ENCODE measurements around the gene TRIM67. TPM values are rescaled to one million over a fixed set of nuclear protein-coding genes. Genes with fewer than 3 reads are reported as not detected.

TRIM67 gene
- total RNA-seq, 1 donor from 2014 or later, result not detected

DNA sequence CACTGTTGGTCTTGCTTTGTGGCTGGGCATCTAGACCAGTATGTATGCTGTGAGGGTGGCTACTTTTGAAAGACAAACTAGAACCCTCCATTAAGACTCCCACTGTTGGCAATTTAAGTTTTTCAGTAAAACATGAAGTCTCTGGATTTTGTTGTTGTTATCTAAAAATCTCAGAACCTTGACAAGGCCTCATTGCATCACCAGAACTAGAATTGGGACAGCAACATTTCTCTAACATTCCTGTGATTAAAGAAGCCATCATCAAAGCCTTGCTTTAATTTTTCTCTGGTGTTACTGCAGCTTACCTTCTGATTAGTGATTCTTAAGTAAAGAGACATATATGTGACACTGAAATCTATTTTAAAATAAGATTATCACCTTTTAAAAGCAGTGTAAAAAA, 4.5 kb downstream of the TRIM67 start:
- Histone ChIP-seq H3K36me3 (no peaks in the 10 kb centered on the region), H3F3A (ENCODE audit: low read depth) (peaks cover 11% of the 10 kb centered on the region), H3K27me3 (peaks cover 57% of the 10 kb centered on the region), H3K9ac (no peak overlapping the region), H2AFZ (replicated peaks) (no peak overlapping the region), H3K27ac (no peak overlapping the region), H3K4me1 (peaks cover 11% of the 10 kb centered on the region), H3K79me2 (ENCODE audit: low read depth) (no peaks in the 10 kb centered on the region), H3K4me2 (no peak overlapping the region), H4K20me1 (ENCODE audit: low read depth) (peaks cover 30% of the 10 kb centered on the region), H3K4me3 (no peak overlapping the region), H3K9me3 (ENCODE audit: low read depth) (no peaks in the 10 kb centered on the region)
- TF ChIP-seq EZH2 (IDR thresholded peaks at IDR 0.05) (no peak), EZH2phosphoT487 (IDR thresholded peaks at IDR 0.05) (no peak)
- TF ChIP-seq, protein P1, sequence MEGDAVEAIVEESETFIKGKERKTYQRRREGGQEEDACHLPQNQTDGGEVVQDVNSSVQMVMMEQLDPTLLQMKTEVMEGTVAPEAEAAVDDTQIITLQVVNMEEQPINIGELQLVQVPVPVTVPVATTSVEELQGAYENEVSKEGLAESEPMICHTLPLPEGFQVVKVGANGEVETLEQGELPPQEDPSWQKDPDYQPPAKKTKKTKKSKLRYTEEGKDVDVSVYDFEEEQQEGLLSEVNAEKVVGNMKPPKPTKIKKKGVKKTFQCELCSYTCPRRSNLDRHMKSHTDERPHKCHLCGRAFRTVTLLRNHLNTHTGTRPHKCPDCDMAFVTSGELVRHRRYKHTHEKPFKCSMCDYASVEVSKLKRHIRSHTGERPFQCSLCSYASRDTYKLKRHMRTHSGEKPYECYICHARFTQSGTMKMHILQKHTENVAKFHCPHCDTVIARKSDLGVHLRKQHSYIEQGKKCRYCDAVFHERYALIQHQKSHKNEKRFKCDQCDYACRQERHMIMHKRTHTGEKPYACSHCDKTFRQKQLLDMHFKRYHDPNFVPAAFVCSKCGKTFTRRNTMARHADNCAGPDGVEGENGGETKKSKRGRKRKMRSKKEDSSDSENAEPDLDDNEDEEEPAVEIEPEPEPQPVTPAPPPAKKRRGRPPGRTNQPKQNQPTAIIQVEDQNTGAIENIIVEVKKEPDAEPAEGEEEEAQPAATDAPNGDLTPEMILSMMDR (IDR thresholded peaks at IDR 0.05), result no peak
- H3K4me3 Mint-ChIP-seq, result no peak overlapping the region
- H3K27me3 Mint-ChIP-seq (ENCODE audit: insufficient read depth, low read depth), result peaks cover 34% of the 10 kb centered on the region
- H3K4me1 Mint-ChIP-seq, result peaks cover 4% of the 10 kb centered on the region
- H3K27ac Mint-ChIP-seq, result no peak overlapping the region
- no peak for DNase-seq (ENCODE audit: low spot score)
- H3K36me3 Mint-ChIP-seq, result no peaks in the 10 kb centered on the region
- H3K9me3 Mint-ChIP-seq, result no peaks in the 10 kb centered on the region

DNA sequence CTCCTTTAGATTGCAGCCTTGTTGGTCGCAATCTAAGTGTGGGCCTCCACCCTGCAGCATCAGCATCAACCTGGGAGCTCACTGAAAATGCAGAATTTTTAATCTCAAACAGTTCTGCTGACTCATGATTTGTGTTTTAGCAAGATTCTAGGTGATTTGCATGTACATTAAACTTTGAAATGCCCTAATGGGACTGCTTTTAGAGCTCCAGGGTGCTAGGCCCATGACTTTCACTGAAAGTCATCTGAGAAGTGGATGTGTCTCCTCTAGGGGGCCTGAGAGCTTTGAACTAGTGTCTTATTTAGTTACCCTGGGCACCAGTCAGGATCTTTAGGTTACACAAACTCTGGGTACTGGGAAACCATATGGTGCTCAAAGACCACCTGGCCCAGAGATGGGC, 9.0 kb downstream of the TRIM67 start:
- no peak for TF ChIP-seq EZH2 (IDR thresholded peaks at IDR 0.05)
- TF ChIP-seq, protein P1 (IDR thresholded peaks at IDR 0.05), result peak; percentile 34
- peaks cover 11% of the 10 kb centered on the region for H3K27me3 Mint-ChIP-seq (ENCODE audit: insufficient read depth, low read depth)
- Histone ChIP-seq H3K4me1 (no peaks in the 10 kb centered on the region), H3F3A (ENCODE audit: low read depth) (no peaks in the 10 kb centered on the region), H3K36me3 (no peaks in the 10 kb centered on the region), H3K27ac (no peak overlapping the region), H4K20me1 (ENCODE audit: low read depth) (no peaks in the 10 kb centered on the region), H3K27me3 (peaks cover 12% of the 10 kb centered on the region), H3K9me3 (ENCODE audit: low read depth) (no peaks in the 10 kb centered on the region), H3K9ac (no peak overlapping the region), H3K79me2 (ENCODE audit: low read depth) (no peaks in the 10 kb centered on the region), H2AFZ (replicated peaks) (no peak overlapping the region), H3K4me2 (no peak overlapping the region), H3K4me3 (no peak overlapping the region)
- no peak overlapping the region for H3K4me3 Mint-ChIP-seq
- no peaks in the 10 kb centered on the region for H3K9me3 Mint-ChIP-seq
- no peaks in the 10 kb centered on the region for H3K4me1 Mint-ChIP-seq
- no peak for DNase-seq (ENCODE audit: low spot score)
- H3K27ac Mint-ChIP-seq, result no peak overlapping the region
- H3K36me3 Mint-ChIP-seq, result no peaks in the 10 kb centered on the region

DNA sequence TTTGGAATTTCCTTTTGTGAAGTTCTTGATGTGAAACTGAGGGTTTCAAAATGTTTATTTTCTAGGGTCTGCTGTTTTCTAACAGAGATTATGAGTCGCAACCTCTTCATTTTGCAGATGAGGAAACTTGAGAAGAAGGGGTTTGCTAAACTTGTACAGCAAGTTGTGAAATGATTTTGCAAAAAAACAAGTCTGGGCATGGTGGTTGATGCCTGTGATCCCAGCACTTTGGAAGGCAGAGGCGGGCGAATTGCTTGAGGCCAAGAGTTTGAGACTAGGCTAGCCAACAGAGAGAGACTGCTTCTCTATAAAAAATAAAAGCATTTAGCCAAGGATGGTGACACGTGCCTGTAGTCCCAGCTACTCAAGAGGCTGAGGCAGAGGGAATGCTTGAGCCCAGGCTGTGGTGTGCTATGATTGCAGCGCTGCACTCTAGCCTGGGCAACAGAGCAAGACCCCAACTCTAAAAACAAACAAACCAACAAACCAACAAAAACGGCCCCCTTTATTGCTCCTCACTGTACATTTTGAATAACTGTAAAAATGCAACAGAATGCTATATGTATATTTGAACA, 9.9 kb downstream of the TRIM67 start:
- Mint-ChIP-seq H3K9me3 (no peaks in the 10 kb centered on the region), H3K27ac (no peak overlapping the region), H3K4me1 (peaks cover 3% of the 10 kb centered on the region), H3K4me3 (no peak overlapping the region), H3K27me3 (ENCODE audit: insufficient read depth, low read depth) (peaks cover 5% of the 10 kb centered on the region), H3K36me3 (no peaks in the 10 kb centered on the region)
- H3K36me3 ChIP-seq, result no peaks in the 10 kb centered on the region
- no peak overlapping the region for H3K4me2 ChIP-seq
- DNase-seq (ENCODE audit: low spot score), result no peak
- no peak overlapping the region for H3K27ac ChIP-seq
- H4K20me1 ChIP-seq (ENCODE audit: low read depth), result no peaks in the 10 kb centered on the region
- no peak overlapping the region for H3K9ac ChIP-seq
- H3K79me2 ChIP-seq (ENCODE audit: low read depth), result no peaks in the 10 kb centered on the region
- H3K27me3 ChIP-seq, result peaks cover 4% of the 10 kb centered on the region
- peaks cover 8% of the 10 kb centered on the region for H3K4me1 ChIP-seq
- H3K9me3 ChIP-seq (ENCODE audit: low read depth), result no peaks in the 10 kb centered on the region
- no peak overlapping the region for H3K4me3 ChIP-seq
- H2AFZ ChIP-seq (replicated peaks), result no peak overlapping the region
- H3F3A ChIP-seq (ENCODE audit: low read depth), result no peaks in the 10 kb centered on the region
- TF ChIP-seq EZH2phosphoT487 (IDR thresholded peaks at IDR 0.05) (no peak), EZH2 (IDR thresholded peaks at IDR 0.05) (no peak)
- TF ChIP-seq, protein P1 (IDR thresholded peaks at IDR 0.05), result no peak
